Activated T-helper 1 cell treated with anti-CD3 and anti-CD28 coated beads, Interleukin-12 subunit alpha, Interleukin-12 subunit beta, Interleukin-2, Interleukin-4 antibody, amounts not matched to agents 30 ng/mL and 10 ng/mL and 1 ng/mL, durations not matched to agents 14 hours and 24 hours and 36 hours (primary cell): ENCODE data around the gene OR8D1. TPM values are rescaled to one million over a fixed set of nuclear protein-coding genes. Genes with fewer than 3 reads are reported as not detected.

Experiments
- DNase-seq: peaks from one replicate; pipeline ENCODE4 v3.0.0; 2021; ENCODE audit warnings: low spot score
- H3K27ac Mint-ChIP-seq: one replicate; pipeline ENCODE4 v1.8.0; 2021; ENCODE audit warnings: mild to moderate bottlenecking, mixed read lengths
- H3K27me3 Mint-ChIP-seq: one replicate; pipeline ENCODE4 v1.8.0; 2022; ENCODE audit warnings: mild to moderate bottlenecking, moderate library complexity, mixed read lengths; ENCODE audit not compliant: insufficient read depth
- H3K36me3 Mint-ChIP-seq: one replicate; pipeline ENCODE4 v1.8.0; 2021; ENCODE audit warnings: low read depth, mixed read lengths
- H3K4me1 Mint-ChIP-seq: one replicate; pipeline ENCODE4 v1.8.0; 2021; ENCODE audit warnings: low read depth, mixed read lengths
- H3K4me3 Mint-ChIP-seq: one replicate; pipeline ENCODE4 v1.8.0; 2021; ENCODE audit warnings: mild to moderate bottlenecking, moderate library complexity, mixed read lengths
- H3K9me3 Mint-ChIP-seq: one replicate; pipeline ENCODE4 v1.8.0; 2021; ENCODE audit warnings: mixed read lengths
- intact Hi-C: fragments of 100-400 bp; cut with micrococcal nuclease; formaldehyde crosslinking; loops from one replicate; pipeline ENCODE4 v1.15.1; 2024
- total RNA-seq: library from RNA; stranded (reverse); gene quantifications from 2 replicates; pipeline ENCODE4 v1.2.3, GENCODE V29; 2022

Gene OR8D1
- not detected in 2 replicates for total RNA-seq

GRCh38 chr11:124313849-124314248 lies at the start of gene OR8D1:
TSS of gene OR8D1 (minus strand) at chr11:124313949. CDS start at chr11:124310766, 3,183 bp downstream.
- intact Hi-C loops, result no loop called here
- Mint-ChIP-seq H3K27me3 (no peaks in the 10 kb centered on the region), H3K4me3 (no peak within 1 kb of the TSS), H3K9me3 (no peaks in the 10 kb centered on the region), H3K27ac (no peak within 1 kb of the TSS), H3K4me1 (no peaks in the 10 kb centered on the region), H3K36me3 (no peaks in the 10 kb centered on the region)
- no peak for DNase-seq

GRCh38 chr11:124359566-124359965 lies 45.8 kb upstream of the OR8D1 start:
- Mint-ChIP-seq H3K27ac (no peak overlapping the region), H3K4me1 (no peaks in the 10 kb centered on the region), H3K27me3 (no peaks in the 10 kb centered on the region)

GRCh38 chr11:124346311-124346955 lies 32.7 kb upstream of the OR8D1 start:
- Mint-ChIP-seq H3K4me3 (no peak overlapping the region), H3K9me3 (no peaks in the 10 kb centered on the region), H3K27ac (no peak overlapping the region), H3K4me1 (no peaks in the 10 kb centered on the region), H3K36me3 (no peaks in the 10 kb centered on the region), H3K27me3 (peaks cover 3% of the 10 kb centered on the region)
- intact Hi-C loops, result no loop called here
- DNase-seq, result no peak

More at GRCh38 chr11:124359566-124359965, 45.8 kb upstream of the OR8D1 start:
- Mint-ChIP-seq H3K4me3 (no peak overlapping the region), H3K9me3 (no peaks in the 10 kb centered on the region), H3K36me3 (no peaks in the 10 kb centered on the region)
- intact Hi-C loops, result no loop called here
- DNase-seq, result no peak

GRCh38 chr11:124344346-124344745 lies 30.6 kb upstream of the OR8D1 start:
- intact Hi-C loops, result no loop called here

GRCh38 chr11:124340142-124340447 lies 26.3 kb upstream of the OR8D1 start:
- no peaks in the 10 kb centered on the region for H3K9me3 Mint-ChIP-seq
- no peak for DNase-seq
- no peak overlapping the region for H3K27ac Mint-ChIP-seq
- H3K4me3 Mint-ChIP-seq, result no peak overlapping the region
- no peaks in the 10 kb centered on the region for H3K27me3 Mint-ChIP-seq
- H3K4me1 Mint-ChIP-seq, result no peaks in the 10 kb centered on the region
- intact Hi-C loops, result no loop called here
- no peaks in the 10 kb centered on the region for H3K36me3 Mint-ChIP-seq

More at GRCh38 chr11:124344346-124344745, 30.6 kb upstream of the OR8D1 start:
- H3K27me3 Mint-ChIP-seq, result peaks cover 3% of the 10 kb centered on the region
- no peaks in the 10 kb centered on the region for H3K9me3 Mint-ChIP-seq
- no peak for DNase-seq
- no peak overlapping the region for H3K27ac Mint-ChIP-seq
- no peak overlapping the region for H3K4me3 Mint-ChIP-seq
- H3K36me3 Mint-ChIP-seq, result no peaks in the 10 kb centered on the region
- no peaks in the 10 kb centered on the region for H3K4me1 Mint-ChIP-seq

GRCh38 chr11:124339396-124340141 lies 25.8 kb upstream of the OR8D1 start:
- Mint-ChIP-seq H3K36me3 (no peaks in the 10 kb centered on the region), H3K4me3 (no peak overlapping the region), H3K4me1 (no peaks in the 10 kb centered on the region), H3K9me3 (no peaks in the 10 kb centered on the region), H3K27ac (no peak overlapping the region), H3K27me3 (no peaks in the 10 kb centered on the region)
- intact Hi-C loops, result no loop called here
- no peak for DNase-seq

- Mint-ChIP-seq H3K36me3 (no peaks in the 10 kb centered on the region), H3K4me3 (no peak overlapping the region), H3K27me3 (peaks cover 7% of the 10 kb centered on the region), H3K9me3 (no peaks in the 10 kb centered on the region), H3K4me1 (no peaks in the 10 kb centered on the region), H3K27ac (no peak overlapping the region)
- intact Hi-C loops, result no loop called here
- DNase-seq, result no peak
Measured at GRCh38 chr11:124331873-124332272, 18.1 kb upstream of the OR8D1 start.

GRCh38 chr11:124329787-124330478 lies 16.2 kb upstream of the OR8D1 start:
- Mint-ChIP-seq H3K27ac (no peak overlapping the region), H3K27me3 (peaks cover 11% of the 10 kb centered on the region), H3K4me1 (no peaks in the 10 kb centered on the region), H3K36me3 (no peaks in the 10 kb centered on the region), H3K9me3 (no peaks in the 10 kb centered on the region), H3K4me3 (no peak overlapping the region)
- intact Hi-C loops, result no loop called here
- DNase-seq, result no peak

GRCh38 chr11:124327775-124328174 lies 14.0 kb upstream of the OR8D1 start:
- DNase-seq, result no peak
- H3K36me3 Mint-ChIP-seq, result no peaks in the 10 kb centered on the region
- no peak overlapping the region for H3K4me3 Mint-ChIP-seq
- H3K27ac Mint-ChIP-seq, result no peak overlapping the region
- H3K9me3 Mint-ChIP-seq, result no peaks in the 10 kb centered on the region
- H3K4me1 Mint-ChIP-seq, result no peaks in the 10 kb centered on the region
- H3K27me3 Mint-ChIP-seq, result peaks cover 11% of the 10 kb centered on the region
- intact Hi-C loops, result no loop called here

GRCh38 chr11:124322356-124322755 lies 8.6 kb upstream of the OR8D1 start:
- Mint-ChIP-seq H3K27ac (no peak overlapping the region), H3K4me3 (no peak overlapping the region), H3K36me3 (no peaks in the 10 kb centered on the region), H3K9me3 (no peaks in the 10 kb centered on the region), H3K27me3 (peaks cover 4% of the 10 kb centered on the region), H3K4me1 (no peaks in the 10 kb centered on the region)
- DNase-seq, result no peak
- intact Hi-C loops, result no loop called here

- intact Hi-C loops, result no loop called here
- Mint-ChIP-seq H3K27ac (no peak within 1 kb of the TSS), H3K4me1 (no peaks in the 10 kb centered on the region), H3K36me3 (no peaks in the 10 kb centered on the region), H3K4me3 (no peak within 1 kb of the TSS), H3K27me3 (no peaks in the 10 kb centered on the region), H3K9me3 (no peaks in the 10 kb centered on the region)
- DNase-seq, result no peak
Measured at GRCh38 chr11:124320097-124320496, 6.3 kb upstream of the OR8D1 start, which contains the start of gene OR8D2. TSS of gene OR8D2 (minus strand) at chr11:124320197. CDS start at chr11:124320197, 0 bp downstream.

GRCh38 chr11:124315052-124315451 lies 1.3 kb upstream of the OR8D1 start:
- Mint-ChIP-seq H3K9me3 (no peaks in the 10 kb centered on the region), H3K4me1 (no peaks in the 10 kb centered on the region), H3K36me3 (no peaks in the 10 kb centered on the region), H3K27me3 (no peaks in the 10 kb centered on the region), H3K27ac (no peak overlapping the region), H3K4me3 (no peak overlapping the region)
- DNase-seq, result no peak
- intact Hi-C loops, result no loop called here

GRCh38 chr11:124313131-124313530 lies 618 bp downstream of the OR8D1 start:
- no peaks in the 10 kb centered on the region for H3K36me3 Mint-ChIP-seq
- no peak overlapping the region for H3K27ac Mint-ChIP-seq
- H3K4me1 Mint-ChIP-seq, result no peaks in the 10 kb centered on the region
- intact Hi-C loops, result no loop called here
- H3K9me3 Mint-ChIP-seq, result no peaks in the 10 kb centered on the region
- H3K4me3 Mint-ChIP-seq, result no peak overlapping the region
- H3K27me3 Mint-ChIP-seq, result peaks cover 3% of the 10 kb centered on the region
- DNase-seq, result no peak
